SK-N-MC (cell line): Measurements from ENCODE around the gene CEBPZ.

ENCODE experiments used
- DNase-seq: peaks from one replicate; pipeline ENCODE4 v3.0.0-alpha.2; 2011; ENCODE audit warnings: low read depth, low spot score
- H3K27ac ChIP-seq: fragments of 200-600 bp; sonication (generic); 2 replicates; pipeline ENCODE4 v1.5.1; 2016; ENCODE audit warnings: mixed run types
- H3K36me3 ChIP-seq: fragments of 200-600 bp; sonication (generic); 2 replicates; pipeline ENCODE4 v1.6.1; 2017; ENCODE audit warnings: antibody characterized with exemption, low read length, mixed read lengths; ENCODE audit not compliant: insufficient read depth
- H3K4me3 ChIP-seq: fragments of 200-600 bp; sonication (generic); 2 replicates; pipeline ENCODE4 v1.5.1; 2016
- H3K9ac ChIP-seq: fragments of 200-600 bp; sonication (generic); 2 replicates; pipeline ENCODE4 v1.8.0; 2017; ENCODE audit warnings: mixed run types, mixed read lengths; ENCODE audit not compliant: insufficient read length
- H3K9me3 ChIP-seq: fragments of 200-600 bp; sonication (generic); 2 replicates; pipeline ENCODE4 v1.6.1; 2017; ENCODE audit warnings: low read depth, mild to moderate bottlenecking, antibody characterized with exemption, low read length, moderate library complexity, mixed read lengths
- EZH2 ChIP-seq: fragments of 200-600 bp; sonication (generic); IDR thresholded peaks from one replicate; pipeline ENCODE4 v1.6.1; 2017; ENCODE audit warnings: antibody characterized with exemption
- FOXP2 ChIP-seq: optimal IDR thresholded peaks from 2 replicates; pipeline ENCODE3; 2011; ENCODE audit warnings: mild to moderate bottlenecking, moderate library complexity; ENCODE audit not compliant: insufficient read depth; ENCODE audit errors: extremely low read length, control extremely low read depth
- POLR2AphosphoS5 ChIP-seq: IDR thresholded peaks from 2 replicates; pipeline ENCODE4 v1.6.1; 2012; ENCODE audit warnings: mild to moderate bottlenecking, low read depth, low read length, borderline replicate concordance

CEBPZ gene

GRCh38 chr2:37231241-37232130, at the start of gene CEBPZ, which contains the start of gene NDUFAF7:
Gene CEBPZ, minus strand, starts transcription at chr2:37231596. Its CDS starts 29 bp downstream, at chr2:37231567.
Gene NDUFAF7, plus strand, starts transcription at chr2:37231658. Its CDS starts 48 bp downstream, at chr2:37231706.
- DNase-seq = peak; percentile 40
- H3K36me3 ChIP-seq = peaks cover 45% of the 10 kb centered on the region
- TF ChIP-seq POLR2AphosphoS5 = peak; percentile 99
- no peak for TF ChIP-seq EZH2
- TF ChIP-seq FOXP2 = no peak
- no peaks in the 10 kb centered on the region for H3K9me3 ChIP-seq
- peak within 1 kb of the TSS; percentile 99 for H3K4me3 ChIP-seq
- peak within 1 kb of the TSS; percentile 97 for H3K9ac ChIP-seq
- H3K27ac ChIP-seq = peak within 1 kb of the TSS; percentile 82

- no peak for DNase-seq
- Histone ChIP-seq H3K4me3 (no peak overlapping the region), H3K27ac (no peak overlapping the region), H3K9ac (no peak overlapping the region), H3K9me3 (no peaks in the 10 kb centered on the region), H3K36me3 (peaks cover 95% of the 10 kb centered on the region)
- TF ChIP-seq POLR2AphosphoS5 = no peak
- TF ChIP-seq FOXP2 = no peak
- no peak for TF ChIP-seq EZH2
Observed at GRCh38 chr2:37276291-37276690, 44.9 kb upstream of the CEBPZ start.

- Histone ChIP-seq H3K36me3 (peaks cover 93% of the 10 kb centered on the region), H3K9me3 (no peaks in the 10 kb centered on the region), H3K9ac (no peak overlapping the region), H3K27ac (no peak overlapping the region), H3K4me3 (no peak overlapping the region)
- DNase-seq = no peak
- TF ChIP-seq EZH2 (no peak), FOXP2 (no peak), POLR2AphosphoS5 (no peak)
Observed at GRCh38 chr2:37274359-37274965, 43.1 kb upstream of the CEBPZ start.

GRCh38 chr2:37271376-37272067, 40.1 kb upstream of the CEBPZ start:
- no peak overlapping the region for H3K9ac ChIP-seq
- DNase-seq = no peak
- H3K9me3 ChIP-seq = no peaks in the 10 kb centered on the region
- TF ChIP-seq POLR2AphosphoS5 (no peak), EZH2 (no peak), FOXP2 (no peak)
- no peak overlapping the region for H3K27ac ChIP-seq
- no peak overlapping the region for H3K4me3 ChIP-seq
- H3K36me3 ChIP-seq = peaks cover 93% of the 10 kb centered on the region

GRCh38 chr2:37268111-37268510, 36.7 kb upstream of the CEBPZ start:
- no peak for TF ChIP-seq FOXP2
- no peak for TF ChIP-seq EZH2
- TF ChIP-seq POLR2AphosphoS5 = no peak
- Histone ChIP-seq H3K9ac (no peak overlapping the region), H3K4me3 (no peak overlapping the region), H3K36me3 (peaks cover 84% of the 10 kb centered on the region), H3K27ac (no peak overlapping the region), H3K9me3 (no peaks in the 10 kb centered on the region)
- no peak for DNase-seq

- TF ChIP-seq EZH2 (no peak), POLR2AphosphoS5 (no peak), FOXP2 (no peak)
Observed at GRCh38 chr2:37267685-37268084, 36.3 kb upstream of the CEBPZ start.

GRCh38 chr2:37263839-37264238, 32.4 kb upstream of the CEBPZ start:
- TF ChIP-seq FOXP2 = no peak
- TF ChIP-seq EZH2 = no peak
- TF ChIP-seq POLR2AphosphoS5 = no peak
- Histone ChIP-seq H3K9ac (no peak overlapping the region), H3K4me3 (no peak overlapping the region), H3K27ac (no peak overlapping the region), H3K36me3 (peaks cover 75% of the 10 kb centered on the region), H3K9me3 (no peaks in the 10 kb centered on the region)
- DNase-seq = no peak

More at GRCh38 chr2:37267685-37268084, 36.3 kb upstream of the CEBPZ start:
- Histone ChIP-seq H3K9me3 (no peaks in the 10 kb centered on the region), H3K27ac (no peak overlapping the region), H3K9ac (no peak overlapping the region), H3K36me3 (peaks cover 83% of the 10 kb centered on the region), H3K4me3 (no peak overlapping the region)
- DNase-seq = no peak

- Histone ChIP-seq H3K4me3 (no peak overlapping the region), H3K9ac (no peak overlapping the region), H3K36me3 (peaks cover 76% of the 10 kb centered on the region), H3K27ac (no peak overlapping the region), H3K9me3 (no peaks in the 10 kb centered on the region)
- DNase-seq = no peak
- no peak for TF ChIP-seq EZH2
- TF ChIP-seq POLR2AphosphoS5 = no peak
- no peak for TF ChIP-seq FOXP2
Observed at GRCh38 chr2:37262522-37262921, 31.1 kb upstream of the CEBPZ start.
